22Rv1 (cell line): Measurements from ENCODE around the gene CECR2.

ENCODE experiments used
- CTCF ChIP-seq: fragments of 450-650 bp; IDR thresholded peaks from 2 replicates; pipeline ENCODE4 v1.5.1; 2017; ENCODE audit warnings: mild to moderate bottlenecking
- ZFX ChIP-seq: fragments of 450-650 bp; IDR thresholded peaks from 2 replicates; pipeline ENCODE4 v1.6.1; 2017; ENCODE audit warnings: antibody characterized with exemption, borderline replicate concordance

DNA sequence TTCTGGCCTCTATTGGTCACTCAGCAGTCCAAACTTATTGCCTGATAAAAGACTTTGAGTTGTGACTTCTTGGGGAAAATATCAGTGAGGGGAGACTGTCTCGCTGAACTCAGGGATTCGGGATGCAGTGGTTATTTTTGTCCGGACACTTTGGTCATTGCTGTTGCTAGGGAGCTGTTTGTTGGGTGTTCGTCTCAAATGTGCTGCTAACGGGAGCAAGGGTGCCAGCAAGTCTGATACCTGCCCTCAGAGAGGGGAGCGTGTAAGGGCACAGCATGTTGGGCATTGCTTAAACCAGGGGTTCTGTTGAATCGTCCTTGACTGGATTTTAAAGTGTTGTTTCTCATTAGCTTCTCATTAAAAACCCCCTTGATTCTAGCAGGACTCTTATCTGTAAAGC, 144.8 kb downstream of the CECR2 start:
- TF ChIP-seq CTCF (no peak), ZFX (no peak)
